HG02571 (cell line): ENCODE results near the gene PDCD7.
"Not testable (repeated sequence)": the region's sequence is repeated elsewhere in the genome, so short reads cannot be mapped to it uniquely, and the experiment has no call there.

ENCODE experiments used
- ATAC-seq: cut with Tn5 transposase; IDR thresholded peaks from one replicate; pipeline ENCODE4 v1.9.1; 2021; ENCODE audit warnings: mild to moderate bottlenecking, moderate library complexity; ENCODE audit not compliant: unreplicated experiment

PDCD7 gene

GRCh38 chr15:65076486-65077290 lies 56.9 kb downstream of the PDCD7 start, which contains the start of gene KBTBD13:
KBTBD13 (plus strand) TSS chr15:65076746; CDS start chr15:65076816, 70 bp downstream.
- no peak for ATAC-seq

- ATAC-seq: not testable (repeated sequence)
Observed at GRCh38 chr15:65075607-65076395, 57.8 kb downstream of the PDCD7 start.

GRCh38 chr15:65074946-65075345 lies 58.7 kb downstream of the PDCD7 start:
- ATAC-seq: not testable (repeated sequence)

- ATAC-seq: no peak
Observed at GRCh38 chr15:65072617-65073016, 61.0 kb downstream of the PDCD7 start.

GRCh38 chr15:65072027-65072426 lies 61.6 kb downstream of the PDCD7 start:
- ATAC-seq: no peak

- ATAC-seq: no peak
Observed at GRCh38 chr15:65071381-65071811, 62.2 kb downstream of the PDCD7 start.

- no peak for ATAC-seq
Observed at GRCh38 chr15:65069779-65070546, 63.6 kb downstream of the PDCD7 start.

GRCh38 chr15:65069179-65069578 lies 64.4 kb downstream of the PDCD7 start:
- ATAC-seq: no peak

GRCh38 chr15:65068403-65068788 lies 65.2 kb downstream of the PDCD7 start:
- ATAC-seq: no peak

GRCh38 chr15:65067645-65068402 lies 65.8 kb downstream of the PDCD7 start, which contains the start of gene RASL12:
RASL12 (minus strand) TSS chr15:65067991; CDS start chr15:65067835, 156 bp downstream.
- ATAC-seq: no peak
